GM10847 (cell line): ENCODE data around the gene MAFG.

ENCODE experiments used
- POLR2A ChIP-seq: IDR thresholded peaks from 2 replicates; pipeline ENCODE4 v1.6.1; 2011; ENCODE audit not compliant: insufficient read length; ENCODE audit errors: extremely low read depth

Gene MAFG

DNA sequence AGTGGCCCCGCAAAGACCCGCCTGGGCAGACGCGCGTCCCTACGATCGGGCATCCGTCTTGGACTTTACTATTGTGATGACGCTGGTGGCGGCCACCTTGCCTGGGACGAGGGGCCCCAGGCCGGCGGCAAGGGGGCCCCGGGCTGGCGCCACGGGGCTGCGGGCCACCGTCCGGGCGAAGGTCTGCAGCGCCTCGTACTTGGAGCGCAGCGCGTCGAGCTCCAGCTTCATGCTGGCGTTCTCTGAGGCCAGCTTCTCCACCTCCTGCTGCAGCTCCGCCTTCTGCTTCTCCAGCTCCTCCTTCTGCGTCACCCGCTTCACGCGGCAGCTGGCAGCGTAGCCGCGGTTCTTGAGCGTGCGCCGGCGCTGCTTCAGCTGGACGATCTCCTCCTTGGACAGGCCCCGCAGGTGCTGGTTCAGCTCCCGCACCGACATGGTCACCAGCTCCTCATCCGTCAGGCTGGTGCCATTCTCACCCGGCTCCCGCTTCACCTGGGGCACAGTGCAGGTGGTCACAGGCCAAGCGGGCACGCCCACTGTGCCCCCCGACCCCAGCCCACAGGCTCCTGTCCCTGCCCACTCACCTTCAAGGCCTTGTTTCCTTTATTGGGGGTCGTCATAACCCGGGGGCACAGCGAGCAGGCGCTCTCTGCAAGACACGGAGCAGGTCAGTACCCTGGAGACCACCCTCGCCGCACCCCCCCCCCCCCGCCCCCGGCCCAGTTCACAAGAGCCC, 4.8 kb downstream of the MAFG start:
- no peak for TF ChIP-seq POLR2A

DNA sequence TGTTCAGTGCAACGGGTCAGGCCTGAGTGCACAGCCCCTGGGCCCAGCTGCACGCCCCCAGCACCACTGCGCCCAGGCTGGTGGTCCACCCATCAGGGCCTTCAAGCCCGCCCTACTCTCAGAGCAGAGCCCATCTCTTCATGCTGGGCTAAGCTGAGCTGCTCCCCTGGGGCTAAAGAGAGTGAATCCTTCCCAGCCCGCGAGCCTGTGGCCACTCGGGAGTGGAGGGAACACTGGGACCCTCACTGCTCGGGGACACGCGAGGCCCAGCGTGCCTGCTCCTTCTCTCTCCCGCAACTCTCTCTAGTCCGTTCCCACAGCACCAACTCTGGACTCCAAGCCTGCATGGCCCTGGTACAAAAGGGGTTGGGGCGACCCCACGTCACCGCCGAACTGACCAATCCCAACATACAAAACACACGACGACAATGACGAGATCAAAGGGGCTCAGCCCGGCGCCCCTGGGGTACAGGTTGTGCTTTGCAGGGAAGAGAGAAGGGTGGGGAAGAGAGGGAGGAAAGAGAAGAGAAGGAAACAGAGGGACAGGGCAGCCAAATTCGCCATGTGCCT, 5.5 kb downstream of the MAFG start:
- TF ChIP-seq POLR2A: no peak

DNA sequence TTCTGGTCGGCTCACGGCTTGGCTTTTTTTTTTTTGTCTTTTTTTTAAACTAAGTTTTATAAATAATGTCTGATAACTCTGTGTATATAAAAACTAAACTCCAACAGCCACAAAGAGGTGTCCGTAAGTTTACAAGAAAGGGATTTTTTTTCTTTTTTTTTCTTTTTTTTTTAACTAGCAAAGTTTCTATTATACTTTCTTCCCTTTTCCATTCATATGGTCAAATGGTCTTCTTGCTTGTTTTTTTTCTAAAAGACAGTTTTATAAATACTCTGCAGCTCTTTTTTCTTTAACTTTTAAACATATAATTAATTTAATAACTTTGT, 6.0 kb downstream of the MAFG start:
- TF ChIP-seq POLR2A: no peak

DNA sequence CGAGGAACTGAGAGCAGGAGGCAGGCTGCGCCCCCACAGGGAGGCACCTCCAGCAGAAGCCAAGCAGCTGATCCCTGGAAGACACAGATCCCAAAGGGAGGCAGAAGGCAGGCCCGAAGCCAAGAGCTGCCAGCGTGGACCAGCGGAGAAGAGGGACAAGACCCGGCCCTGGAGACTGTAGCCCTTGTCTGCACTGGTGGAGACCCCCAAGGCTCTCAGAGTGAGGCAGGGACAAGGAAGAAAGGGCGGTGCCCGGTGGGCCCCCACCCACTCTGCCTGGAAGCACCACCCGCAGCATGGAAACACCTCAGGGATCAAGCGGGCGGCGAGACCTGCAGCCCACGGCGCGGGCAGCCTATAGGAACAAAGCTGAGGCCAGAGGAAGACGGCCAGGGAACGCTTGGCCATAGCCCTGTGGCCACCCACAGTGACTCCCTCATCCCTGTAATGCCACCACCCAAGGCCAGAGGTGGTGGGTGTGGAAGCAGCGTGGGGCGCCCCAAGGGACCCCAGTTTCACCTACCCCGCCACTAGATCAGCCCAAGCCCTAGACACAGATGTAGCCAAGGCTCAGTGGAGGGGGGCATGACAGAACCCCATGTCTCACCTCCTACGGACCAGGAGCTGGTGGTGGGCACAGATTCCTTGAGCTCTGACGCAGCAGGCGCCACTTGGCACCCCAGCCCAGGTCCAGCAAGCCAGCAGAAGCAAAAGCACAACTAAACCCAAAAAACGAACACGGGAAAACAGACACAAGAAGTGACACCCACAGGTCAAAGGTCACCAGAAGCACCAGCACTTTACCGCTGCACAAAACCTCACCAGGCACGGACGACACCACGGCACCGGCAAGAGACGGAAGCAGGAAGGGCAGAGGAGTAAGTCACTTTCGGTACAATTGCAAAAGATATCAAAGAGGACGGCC, 6.7 kb downstream of the MAFG start:
- no peak for TF ChIP-seq POLR2A

DNA sequence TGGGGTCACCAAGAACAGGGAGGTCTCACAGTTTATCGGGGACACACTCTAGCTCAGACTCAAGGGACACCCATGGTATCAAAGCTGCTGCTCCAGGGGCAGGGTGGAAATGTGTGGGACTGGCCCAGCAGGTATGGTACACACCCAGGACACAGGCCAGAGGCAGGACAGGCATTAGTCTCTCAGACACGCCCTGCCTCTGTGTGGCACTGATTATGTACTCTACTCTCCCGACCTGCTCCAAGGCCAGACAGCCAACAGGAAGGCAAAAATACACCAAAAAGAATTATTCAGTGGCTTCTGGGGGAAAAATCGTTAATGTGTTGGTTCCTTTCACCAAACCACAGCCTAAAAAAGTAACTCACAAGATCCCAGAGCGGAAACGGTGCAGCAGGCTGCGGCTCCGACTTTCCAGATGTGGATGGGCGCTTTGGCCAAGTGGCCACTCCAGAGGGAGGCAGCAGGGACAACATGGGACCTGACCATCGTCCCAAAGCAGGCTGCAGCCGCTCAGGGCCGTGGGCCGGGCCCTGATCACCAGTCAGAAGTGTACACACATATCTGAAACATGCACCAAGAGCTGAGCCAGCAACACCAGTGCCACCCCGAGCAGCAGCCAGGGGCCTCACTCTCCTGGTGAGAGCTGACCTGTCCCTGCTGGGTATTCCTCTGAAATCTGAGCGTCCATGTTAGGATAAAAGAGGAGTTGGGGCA, 8.5 kb downstream of the MAFG start:
- no peak for TF ChIP-seq POLR2A

DNA sequence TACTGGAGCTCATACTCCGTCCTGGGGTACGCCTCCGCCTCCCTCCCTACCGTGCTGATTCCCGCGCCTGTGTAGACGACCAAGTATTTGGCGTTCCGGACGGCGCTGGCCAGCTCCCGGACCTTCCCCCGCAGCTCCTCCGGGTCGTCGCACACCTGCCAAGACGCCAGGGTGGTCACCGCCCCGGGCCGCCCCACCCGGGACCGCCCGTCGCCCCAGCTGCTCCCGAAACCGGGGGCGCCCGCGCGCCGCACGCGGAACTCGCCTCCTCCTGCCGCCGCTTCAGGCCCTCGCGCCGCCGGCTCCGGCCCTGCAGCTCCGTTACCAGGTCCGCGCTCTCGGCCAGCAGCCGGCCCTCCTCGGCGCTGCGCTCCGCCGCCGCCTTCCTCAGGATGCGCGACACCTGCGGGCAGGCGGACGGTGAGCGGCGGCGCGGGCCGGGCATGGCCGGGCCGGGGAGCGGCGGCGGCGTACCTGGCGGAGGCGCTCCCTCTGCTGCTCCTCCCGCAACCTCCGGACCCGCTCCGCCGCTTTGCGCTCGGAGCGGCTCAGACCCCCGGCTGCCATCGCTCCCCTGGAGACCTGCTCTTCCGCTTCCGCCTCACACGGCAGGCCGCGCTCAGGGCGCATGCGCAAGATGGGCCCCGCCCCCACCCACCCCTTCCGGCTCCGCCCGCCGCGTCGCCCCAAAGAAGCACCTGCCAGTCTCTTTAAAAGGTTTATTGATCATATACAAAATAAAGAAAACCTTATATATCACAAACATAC, 9.8 kb downstream of the MAFG start, which contains the start of gene SIRT7:
Gene SIRT7, minus strand, starts transcription at position 612 of the 768 bp plus-strand sequence. Its CDS starts 45 bp downstream, at position 567.
- peak; percentile 84 for TF ChIP-seq POLR2A

DNA sequence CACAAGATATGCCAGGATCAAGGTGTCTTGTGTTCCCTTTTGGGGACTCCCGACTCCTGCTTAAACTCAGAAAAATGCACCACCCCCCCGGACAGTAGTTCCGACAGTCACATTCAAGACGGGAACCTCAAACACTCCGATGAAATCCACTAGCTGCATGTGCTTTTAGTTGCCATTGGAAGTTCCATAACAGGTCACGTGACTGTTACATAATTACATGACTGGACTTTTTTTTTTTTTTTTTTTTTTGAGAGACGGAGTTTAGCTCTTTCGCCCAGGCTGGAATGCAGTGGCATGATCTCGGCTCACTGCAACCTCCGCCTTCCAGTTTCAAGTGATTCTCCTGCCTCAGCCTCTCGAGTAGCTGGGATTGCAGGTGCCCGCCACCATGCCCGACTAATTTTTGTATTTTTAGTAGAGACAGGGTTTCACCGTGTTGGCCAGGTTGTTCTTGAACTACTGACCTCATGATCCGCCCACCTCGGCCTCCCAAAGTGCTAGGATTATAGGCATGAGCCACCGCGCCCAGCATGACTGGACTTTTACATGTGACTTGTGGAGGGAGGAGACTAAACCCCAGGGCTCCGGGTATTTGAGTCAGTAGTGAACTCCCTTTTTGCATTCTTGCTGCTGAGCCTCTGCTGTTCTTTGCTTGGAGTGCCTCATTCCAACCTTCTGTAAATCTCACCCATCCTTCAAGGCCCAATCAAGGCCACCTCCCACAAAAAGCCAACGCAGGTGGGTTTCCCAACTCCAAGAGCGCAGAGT, 11.1 kb downstream of the MAFG start:
- no peak for TF ChIP-seq POLR2A

DNA sequence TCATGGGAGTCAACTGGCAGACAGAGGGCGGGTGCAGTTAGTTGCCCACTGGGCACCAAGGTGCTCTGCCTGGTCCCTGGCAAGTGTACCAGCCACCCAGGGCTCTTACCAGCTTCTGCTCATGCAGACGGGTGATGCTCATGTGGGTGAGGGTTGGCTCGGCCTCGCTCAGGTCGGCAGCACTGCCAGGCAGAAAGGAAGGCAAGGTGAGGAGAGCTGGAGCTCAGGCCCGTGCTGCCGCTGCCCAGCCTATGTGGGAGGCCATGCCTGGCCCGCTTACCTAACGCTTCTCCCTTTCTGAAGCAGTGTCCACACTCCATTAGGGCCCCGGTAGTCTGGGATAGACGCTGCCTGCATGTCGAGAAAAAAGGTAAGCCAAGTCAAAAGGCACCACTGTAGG, 12.2 kb downstream of the MAFG start:
- no peak for TF ChIP-seq POLR2A

DNA sequence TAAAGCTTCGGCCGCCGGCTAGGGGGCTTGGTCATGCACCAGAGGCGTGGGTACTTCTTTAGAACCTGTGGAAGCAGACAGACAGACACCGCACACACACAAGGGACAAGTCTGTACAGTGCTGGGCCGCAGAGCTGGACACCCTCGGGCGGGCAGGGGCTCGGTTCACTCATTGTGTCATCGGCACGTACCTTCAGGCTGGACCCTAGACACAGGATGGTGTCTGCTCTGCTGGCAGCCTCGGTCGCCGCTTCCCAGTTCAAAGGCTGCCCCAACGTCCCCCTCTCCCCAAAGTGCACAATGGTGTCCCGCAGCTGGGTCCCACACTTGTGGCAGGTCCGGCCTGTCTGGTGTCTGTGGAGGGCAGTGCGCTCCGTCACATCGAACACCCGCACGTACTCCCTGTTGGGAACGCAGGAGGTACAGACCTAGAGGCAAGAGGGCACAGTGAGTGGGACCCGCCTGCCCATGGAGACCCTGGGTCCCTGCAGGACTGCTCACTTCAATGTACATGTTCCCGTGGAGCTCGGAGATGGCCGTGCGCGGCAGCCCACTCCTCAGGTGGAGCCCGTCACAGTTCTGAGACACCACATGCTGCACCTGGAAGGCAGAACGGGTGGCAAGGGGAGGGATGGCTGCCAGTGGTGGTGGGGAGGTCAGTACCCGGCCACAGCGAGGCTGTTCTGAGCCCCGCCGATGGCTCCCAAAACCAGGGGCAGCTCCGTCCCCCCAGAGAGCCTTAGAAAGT, 13.3 kb downstream of the MAFG start:
- no peak for TF ChIP-seq POLR2A

DNA sequence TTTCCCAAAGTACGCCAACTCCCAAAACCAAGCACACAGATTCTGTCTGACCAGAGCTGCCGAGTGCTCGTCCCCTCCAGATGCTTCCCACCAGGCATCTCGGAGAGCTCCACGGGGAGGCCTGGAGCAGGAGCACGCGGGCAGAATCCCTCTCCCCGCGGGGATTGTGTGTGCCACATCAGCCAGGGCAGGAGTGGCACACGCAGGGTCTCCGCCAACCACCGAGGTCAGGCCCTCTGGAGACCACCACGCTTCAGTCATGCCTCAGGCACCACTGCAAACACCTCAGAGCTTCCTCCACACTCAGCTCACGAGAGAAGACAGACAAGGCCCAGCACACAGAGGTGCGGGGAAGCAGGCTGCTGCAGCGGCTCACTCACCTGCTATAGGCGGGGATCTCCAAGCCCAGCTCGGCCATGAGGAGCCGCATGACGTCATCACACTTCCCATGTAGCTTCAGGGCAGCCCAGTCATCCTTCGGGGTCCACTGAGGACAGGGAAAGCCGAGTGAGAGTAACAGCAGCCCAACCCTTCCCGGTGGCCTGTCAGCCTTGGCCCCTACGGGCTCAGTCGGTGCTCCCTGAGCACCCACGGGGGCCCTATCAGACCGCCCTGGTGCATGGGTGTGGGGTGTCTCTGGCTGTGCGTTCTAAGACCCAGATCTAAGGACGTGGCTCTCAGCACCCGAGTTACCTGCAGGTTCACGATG, 14.0 kb downstream of the MAFG start:
- TF ChIP-seq POLR2A: no peak

DNA sequence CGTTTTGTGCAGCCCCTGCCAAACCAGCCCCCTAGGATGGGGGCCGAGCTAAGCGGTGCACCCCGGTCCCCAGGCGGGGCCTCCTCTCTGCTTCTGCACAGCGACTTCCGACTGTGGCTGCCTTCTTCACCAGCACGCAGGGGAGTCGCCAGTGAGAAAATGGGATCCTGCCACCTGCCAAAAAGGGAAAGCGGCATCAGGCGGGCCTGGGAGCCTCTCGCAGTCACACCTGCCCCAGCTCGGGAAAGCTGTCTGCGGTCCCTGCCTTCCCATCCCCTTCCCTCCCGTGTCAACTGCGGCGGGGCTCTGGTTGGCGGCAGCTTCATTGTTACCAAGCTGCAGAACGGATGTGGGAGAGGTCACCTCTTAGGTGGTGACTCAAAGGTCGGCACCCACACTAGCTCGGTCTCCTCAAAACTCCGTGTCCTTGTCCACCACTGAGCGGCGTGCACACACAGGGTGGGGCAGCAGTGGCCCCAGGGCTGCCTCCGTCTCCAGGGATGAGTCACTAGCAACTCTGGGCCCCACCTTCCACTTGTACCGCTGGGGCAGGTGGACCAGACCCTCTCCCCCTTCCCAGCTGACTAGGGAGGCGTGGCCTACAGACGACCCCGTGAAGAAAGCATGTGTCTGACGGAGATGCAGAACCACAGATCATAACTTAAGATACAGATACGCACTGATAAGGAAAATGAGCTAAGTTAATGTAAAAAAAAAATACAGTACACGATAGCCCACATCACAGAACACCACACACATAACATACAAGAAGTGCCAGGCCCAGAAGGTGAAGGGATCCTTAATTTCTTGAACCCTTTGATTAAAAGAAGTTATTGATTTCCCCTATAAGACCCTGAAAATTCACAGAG, 14.9 kb downstream of the MAFG start:
- no peak for TF ChIP-seq POLR2A

DNA sequence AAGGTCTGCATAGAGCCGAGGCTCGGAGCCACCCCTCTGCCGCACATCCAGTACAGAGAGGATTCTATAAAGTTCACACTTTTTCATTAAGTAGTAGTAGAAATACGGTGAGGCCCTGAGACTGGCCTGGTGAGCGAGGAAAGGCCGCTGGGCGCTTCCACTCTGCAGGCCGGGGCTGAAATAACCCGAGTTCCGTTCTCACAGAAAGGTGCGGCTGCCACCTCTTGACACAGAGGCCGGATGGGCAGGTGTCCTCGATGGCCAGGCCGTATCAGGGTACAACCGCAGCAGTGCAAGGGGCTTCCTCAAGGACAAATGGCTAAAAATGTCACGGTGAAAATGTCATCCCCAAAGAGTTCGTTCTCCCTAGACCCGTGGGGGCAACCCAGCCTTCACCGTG, 15.6 kb downstream of the MAFG start:
- TF ChIP-seq POLR2A: no peak
